Measurements from ENCODE around the gene RPA3.

- peak; percentile 55 to 68 (median 64) for TF ChIP-seq CTCF (IDR thresholded peaks at IDR 0.05)
- TF ChIP-seq POLR2A (IDR thresholded peaks at IDR 0.05): no peak
- no peak for TF ChIP-seq POLR2AphosphoS5 (IDR thresholded peaks at IDR 0.05)
Observed at GRCh38 chr7:7681191-7681935, 37.0 kb downstream of the RPA3 start.
